ENCODE results near the gene ALB. TPM values are rescaled to one million over a fixed set of nuclear protein-coding genes. Genes with fewer than 3 reads are reported as not detected.

Gene ALB
- total RNA-seq, 1 experiment from 2014 or later, result 23.4 TPM

DNA sequence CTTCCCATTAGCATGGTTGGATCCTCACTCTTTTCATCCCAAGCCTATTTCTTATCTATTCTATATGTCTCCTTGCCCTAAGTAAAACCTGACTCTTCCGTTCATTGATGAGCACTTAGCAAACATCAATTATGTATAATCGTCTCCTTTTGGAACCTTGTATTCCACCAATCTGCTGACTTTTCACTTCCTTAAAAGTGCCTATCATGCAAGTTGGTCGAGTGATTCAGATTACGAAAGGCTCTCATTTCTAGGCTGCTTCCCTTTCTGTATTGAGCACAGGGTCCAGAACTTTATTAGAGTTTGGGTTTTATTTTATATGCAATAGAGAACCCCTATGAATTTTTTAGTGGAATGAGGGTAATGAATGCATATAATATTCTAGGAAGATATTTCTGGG, 27.1 kb upstream of the ALB start (continued):
- no peak for TF ChIP-seq ERG (CRISPR knock-in tag; IDR thresholded peaks at IDR 0.05)
- TF ChIP-seq GRHL2 (CRISPR knock-in tag; IDR thresholded peaks at IDR 0.05; ENCODE audit: insufficient replicate concordance, severe bottlenecking), result no peak
- no peak for TF ChIP-seq SP1 (CRISPR knock-in tag; conservative IDR thresholded peaks at IDR 0.05)
- TF ChIP-seq, protein P1, sequence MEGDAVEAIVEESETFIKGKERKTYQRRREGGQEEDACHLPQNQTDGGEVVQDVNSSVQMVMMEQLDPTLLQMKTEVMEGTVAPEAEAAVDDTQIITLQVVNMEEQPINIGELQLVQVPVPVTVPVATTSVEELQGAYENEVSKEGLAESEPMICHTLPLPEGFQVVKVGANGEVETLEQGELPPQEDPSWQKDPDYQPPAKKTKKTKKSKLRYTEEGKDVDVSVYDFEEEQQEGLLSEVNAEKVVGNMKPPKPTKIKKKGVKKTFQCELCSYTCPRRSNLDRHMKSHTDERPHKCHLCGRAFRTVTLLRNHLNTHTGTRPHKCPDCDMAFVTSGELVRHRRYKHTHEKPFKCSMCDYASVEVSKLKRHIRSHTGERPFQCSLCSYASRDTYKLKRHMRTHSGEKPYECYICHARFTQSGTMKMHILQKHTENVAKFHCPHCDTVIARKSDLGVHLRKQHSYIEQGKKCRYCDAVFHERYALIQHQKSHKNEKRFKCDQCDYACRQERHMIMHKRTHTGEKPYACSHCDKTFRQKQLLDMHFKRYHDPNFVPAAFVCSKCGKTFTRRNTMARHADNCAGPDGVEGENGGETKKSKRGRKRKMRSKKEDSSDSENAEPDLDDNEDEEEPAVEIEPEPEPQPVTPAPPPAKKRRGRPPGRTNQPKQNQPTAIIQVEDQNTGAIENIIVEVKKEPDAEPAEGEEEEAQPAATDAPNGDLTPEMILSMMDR (IDR thresholded peaks at IDR 0.05), result no peak

DNA sequence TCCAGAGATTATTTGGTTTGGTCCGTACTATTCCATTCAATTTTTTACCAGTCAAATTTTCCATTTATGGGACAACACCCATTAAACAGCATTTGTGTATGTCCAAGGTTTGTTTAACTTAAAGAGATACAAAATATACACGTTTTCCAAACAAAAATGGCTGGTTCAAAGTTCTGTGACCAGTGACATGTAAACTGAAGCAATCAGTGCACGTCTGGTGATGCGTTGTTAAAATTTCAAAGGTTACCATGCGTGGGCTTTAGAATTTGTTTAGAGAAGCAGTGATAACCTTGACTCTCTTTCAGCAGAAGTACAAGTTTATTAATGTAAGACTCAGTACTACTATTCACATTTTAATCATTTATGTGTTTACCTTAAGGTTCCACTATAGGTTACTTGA, 25.2 kb upstream of the ALB start:
- ATAC-seq, result no peak
- ChIA-PET POLR2A (no interaction called here), CTCF (no interaction called here)

GRCh38 chr4:73379946-73380345, 24.1 kb upstream of the ALB start:
- H3K36me3 Mint-ChIP-seq, result no peaks in the 10 kb centered on the region
- TF ChIP-seq, protein P2, sequence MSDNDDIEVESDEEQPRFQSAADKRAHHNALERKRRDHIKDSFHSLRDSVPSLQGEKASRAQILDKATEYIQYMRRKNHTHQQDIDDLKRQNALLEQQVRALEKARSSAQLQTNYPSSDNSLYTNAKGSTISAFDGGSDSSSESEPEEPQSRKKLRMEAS (CRISPR knock-in tag; IDR thresholded peaks at IDR 0.05), result no peak
- TF ChIP-seq ZNF219 (CRISPR knock-in tag; IDR thresholded peaks at IDR 0.05; ENCODE audit: borderline replicate concordance) (no peak), ZNF121 (CRISPR knock-in tag; IDR thresholded peaks at IDR 0.05) (no peak), ZBTB21 (CRISPR knock-in tag; IDR thresholded peaks at IDR 0.05; ENCODE audit: borderline replicate concordance) (no peak), ELF4 (CRISPR knock-in tag; IDR thresholded peaks at IDR 0.05; ENCODE audit: low read depth) (no peak), FOXJ3 (CRISPR knock-in tag; IDR thresholded peaks at IDR 0.05; ENCODE audit: borderline replicate concordance) (no peak), MYBL2 (CRISPR knock-in tag; IDR thresholded peaks at IDR 0.05) (no peak)
- TF ChIP-seq, protein P3, sequence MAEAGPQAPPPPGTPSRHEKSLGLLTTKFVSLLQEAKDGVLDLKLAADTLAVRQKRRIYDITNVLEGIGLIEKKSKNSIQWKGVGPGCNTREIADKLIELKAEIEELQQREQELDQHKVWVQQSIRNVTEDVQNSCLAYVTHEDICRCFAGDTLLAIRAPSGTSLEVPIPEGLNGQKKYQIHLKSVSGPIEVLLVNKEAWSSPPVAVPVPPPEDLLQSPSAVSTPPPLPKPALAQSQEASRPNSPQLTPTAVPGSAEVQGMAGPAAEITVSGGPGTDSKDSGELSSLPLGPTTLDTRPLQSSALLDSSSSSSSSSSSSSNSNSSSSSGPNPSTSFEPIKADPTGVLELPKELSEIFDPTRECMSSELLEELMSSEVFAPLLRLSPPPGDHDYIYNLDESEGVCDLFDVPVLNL (CRISPR knock-in tag; IDR thresholded peaks at IDR 0.05; ENCODE audit: borderline replicate concordance, low read depth), result no peak
- TF ChIP-seq, protein P4, sequence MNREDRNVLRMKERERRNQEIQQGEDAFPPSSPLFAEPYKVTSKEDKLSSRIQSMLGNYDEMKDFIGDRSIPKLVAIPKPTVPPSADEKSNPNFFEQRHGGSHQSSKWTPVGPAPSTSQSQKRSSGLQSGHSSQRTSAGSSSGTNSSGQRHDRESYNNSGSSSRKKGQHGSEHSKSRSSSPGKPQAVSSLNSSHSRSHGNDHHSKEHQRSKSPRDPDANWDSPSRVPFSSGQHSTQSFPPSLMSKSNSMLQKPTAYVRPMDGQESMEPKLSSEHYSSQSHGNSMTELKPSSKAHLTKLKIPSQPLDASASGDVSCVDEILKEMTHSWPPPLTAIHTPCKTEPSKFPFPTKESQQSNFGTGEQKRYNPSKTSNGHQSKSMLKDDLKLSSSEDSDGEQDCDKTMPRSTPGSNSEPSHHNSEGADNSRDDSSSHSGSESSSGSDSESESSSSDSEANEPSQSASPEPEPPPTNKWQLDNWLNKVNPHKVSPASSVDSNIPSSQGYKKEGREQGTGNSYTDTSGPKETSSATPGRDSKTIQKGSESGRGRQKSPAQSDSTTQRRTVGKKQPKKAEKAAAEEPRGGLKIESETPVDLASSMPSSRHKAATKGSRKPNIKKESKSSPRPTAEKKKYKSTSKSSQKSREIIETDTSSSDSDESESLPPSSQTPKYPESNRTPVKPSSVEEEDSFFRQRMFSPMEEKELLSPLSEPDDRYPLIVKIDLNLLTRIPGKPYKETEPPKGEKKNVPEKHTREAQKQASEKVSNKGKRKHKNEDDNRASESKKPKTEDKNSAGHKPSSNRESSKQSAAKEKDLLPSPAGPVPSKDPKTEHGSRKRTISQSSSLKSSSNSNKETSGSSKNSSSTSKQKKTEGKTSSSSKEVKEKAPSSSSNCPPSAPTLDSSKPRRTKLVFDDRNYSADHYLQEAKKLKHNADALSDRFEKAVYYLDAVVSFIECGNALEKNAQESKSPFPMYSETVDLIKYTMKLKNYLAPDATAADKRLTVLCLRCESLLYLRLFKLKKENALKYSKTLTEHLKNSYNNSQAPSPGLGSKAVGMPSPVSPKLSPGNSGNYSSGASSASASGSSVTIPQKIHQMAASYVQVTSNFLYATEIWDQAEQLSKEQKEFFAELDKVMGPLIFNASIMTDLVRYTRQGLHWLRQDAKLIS (CRISPR knock-in tag; IDR thresholded peaks at IDR 0.05; ENCODE audit: borderline replicate concordance), result no peak
- TF ChIP-seq, protein P1 (IDR thresholded peaks at IDR 0.05), result no peak
- ChIA-PET CTCF (no interaction called here), POLR2A (no interaction called here)
- ATAC-seq (no peak), DNase-seq (ENCODE audit: low spot score) (no peak)
- no peak overlapping the region for H3K27ac Mint-ChIP-seq
- no peaks in the 10 kb centered on the region for H3K27me3 Mint-ChIP-seq (ENCODE audit: low read depth)
- peaks cover 20% of the 10 kb centered on the region for H3K4me1 Mint-ChIP-seq
- H3K4me3 Mint-ChIP-seq, result no peak overlapping the region
- H3K9me3 Mint-ChIP-seq, result no peaks in the 10 kb centered on the region

More for the DNA sequence above, 25.2 kb upstream of the ALB start:
- no peak overlapping the region for H3K4me3 Mint-ChIP-seq
- no peak for TF ChIP-seq JUN (CRISPR knock-in tag; IDR thresholded peaks at IDR 0.05)
- no peak for TF ChIP-seq OVOL2 (CRISPR knock-in tag; IDR thresholded peaks at IDR 0.05; ENCODE audit: borderline replicate concordance)
- no peak for TF ChIP-seq ELF4 (CRISPR knock-in tag; IDR thresholded peaks at IDR 0.05; ENCODE audit: low read depth)
- no peak for TF ChIP-seq FOXK1 (CRISPR knock-in tag; IDR thresholded peaks at IDR 0.05)
- no peak for TF ChIP-seq NFE2L1 (CRISPR knock-in tag; IDR thresholded peaks at IDR 0.05)
- TF ChIP-seq TEAD1 (CRISPR knock-in tag; IDR thresholded peaks at IDR 0.05), result no peak
- peak; percentile 68 for TF ChIP-seq GABPB1 (CRISPR knock-in tag; IDR thresholded peaks at IDR 0.05)
- H3K4me1 Mint-ChIP-seq, result peaks cover 21% of the 10 kb centered on the region
- H3K9me3 Mint-ChIP-seq, result no peaks in the 10 kb centered on the region
- no peak for DNase-seq (ENCODE audit: low spot score)
- no peak overlapping the region for H3K27ac Mint-ChIP-seq
- H3K27me3 Mint-ChIP-seq (ENCODE audit: low read depth), result no peaks in the 10 kb centered on the region
- H3K36me3 Mint-ChIP-seq, result no peaks in the 10 kb centered on the region
